Muscle of back (tissue), 11 donors: Measurements from ENCODE around the gene BRI3BP. TPM values are rescaled to one million over a fixed set of nuclear protein-coding genes. Genes with fewer than 3 reads are reported as not detected.
A peak's percentile ranks its signal among the peaks of the same experiment; 100 is the strongest.
"Not testable (repeated sequence)": the region's sequence is repeated elsewhere in the genome, so short reads cannot be mapped to it uniquely, and the experiment has no call there.

Experiments used
- DNase-seq, 3 donors: peaks; one replicate each; pipeline versions ENCODE4 v3.0.0 to v3.0.0-alpha.2; 2013
- polyA plus RNA-seq, 10 donors: library from polyadenylated mRNA; unstranded; fragments of 120-200 nt; gene quantifications; one replicate each; pipeline ENCODE4 v1.2.1, GENCODE V29; 2013; ENCODE audit not compliant: insufficient read length in 10 of 10

BRI3BP gene
- polyA plus RNA-seq, 10 donors, result 2.2 to 5.7 (median 3.3) TPM

DNA sequence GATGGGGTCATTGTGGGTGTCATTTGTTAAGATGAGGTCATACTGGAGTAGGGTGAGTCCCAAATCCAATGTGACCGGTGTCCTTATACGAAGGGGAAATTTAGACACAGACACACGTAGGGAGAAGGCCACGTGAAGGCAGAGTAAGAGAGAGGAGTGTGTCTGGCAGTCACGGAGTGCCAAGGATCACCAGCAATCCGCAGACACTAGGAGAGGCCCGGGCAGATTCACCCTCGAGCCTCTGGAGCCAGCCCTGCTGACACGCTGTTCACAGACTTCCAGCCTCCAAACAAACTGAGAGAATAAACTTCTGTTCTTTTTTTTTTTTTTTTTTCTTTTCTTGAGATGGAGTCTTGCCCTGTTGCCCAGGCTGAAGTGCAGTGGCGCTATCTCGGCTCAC is 24.9 kb downstream of the BRI3BP start:
- DNase-seq, result no peak

DNA sequence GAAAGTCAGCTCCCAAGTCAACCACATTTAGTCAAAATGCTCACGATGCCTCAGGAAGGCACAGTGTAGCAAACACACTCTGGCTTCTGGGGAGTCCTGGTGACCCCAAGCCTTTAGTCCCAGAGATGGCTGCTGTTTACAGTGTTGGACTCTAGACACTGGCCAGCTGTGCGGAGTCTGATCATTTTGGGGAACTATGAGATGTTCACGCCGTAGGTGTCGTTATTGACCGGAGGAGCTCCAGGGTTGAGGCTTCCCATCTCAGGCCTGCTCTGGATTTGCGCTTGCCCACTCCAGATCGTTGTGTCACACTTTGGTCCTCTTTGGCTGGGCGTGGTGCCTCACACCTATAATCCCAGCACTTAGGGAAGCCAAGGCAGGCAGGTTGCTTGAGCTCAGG is 27.7 kb downstream of the BRI3BP start:
- DNase-seq, result no peak

DNA sequence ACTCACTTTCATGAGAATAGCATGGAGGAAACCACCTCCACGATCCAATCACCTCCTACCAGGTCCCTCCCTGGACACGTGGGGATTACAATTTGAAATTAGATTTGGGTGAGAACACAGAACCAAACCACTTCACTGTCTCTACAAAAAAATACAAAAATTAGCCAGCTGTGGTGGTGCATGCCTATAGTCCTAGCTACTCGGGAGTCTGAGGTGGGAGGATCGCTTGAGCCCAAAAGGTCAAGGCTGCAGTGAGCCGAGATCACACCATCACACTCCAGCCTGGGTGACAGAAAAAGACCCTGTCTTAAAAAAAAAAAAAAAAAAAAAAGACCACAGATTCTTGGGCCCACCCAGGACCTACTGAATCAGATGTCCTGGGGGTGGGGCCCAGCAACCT is 28.3 kb downstream of the BRI3BP start:
- DNase-seq, result no peak

DNA sequence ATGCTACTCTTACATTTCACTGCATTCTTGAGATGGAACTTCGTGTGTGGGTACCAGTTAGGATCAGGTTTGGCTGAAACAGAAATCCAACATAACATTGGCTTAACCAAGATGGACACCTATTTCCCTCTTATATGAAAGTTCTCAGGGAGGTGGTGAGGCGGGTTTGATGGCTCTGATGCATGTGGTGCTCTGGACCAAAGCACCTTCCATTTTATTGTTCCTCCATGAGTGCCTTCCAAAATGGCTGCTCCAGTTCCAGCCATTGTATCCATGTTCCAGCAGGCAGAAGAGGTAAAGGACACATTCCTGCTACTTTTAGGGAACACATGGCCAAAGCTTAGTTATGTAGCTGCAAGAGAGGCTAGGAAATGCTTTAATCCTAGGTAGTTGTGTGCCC is 29.6 kb downstream of the BRI3BP start:
- DNase-seq, result no peak

DNA sequence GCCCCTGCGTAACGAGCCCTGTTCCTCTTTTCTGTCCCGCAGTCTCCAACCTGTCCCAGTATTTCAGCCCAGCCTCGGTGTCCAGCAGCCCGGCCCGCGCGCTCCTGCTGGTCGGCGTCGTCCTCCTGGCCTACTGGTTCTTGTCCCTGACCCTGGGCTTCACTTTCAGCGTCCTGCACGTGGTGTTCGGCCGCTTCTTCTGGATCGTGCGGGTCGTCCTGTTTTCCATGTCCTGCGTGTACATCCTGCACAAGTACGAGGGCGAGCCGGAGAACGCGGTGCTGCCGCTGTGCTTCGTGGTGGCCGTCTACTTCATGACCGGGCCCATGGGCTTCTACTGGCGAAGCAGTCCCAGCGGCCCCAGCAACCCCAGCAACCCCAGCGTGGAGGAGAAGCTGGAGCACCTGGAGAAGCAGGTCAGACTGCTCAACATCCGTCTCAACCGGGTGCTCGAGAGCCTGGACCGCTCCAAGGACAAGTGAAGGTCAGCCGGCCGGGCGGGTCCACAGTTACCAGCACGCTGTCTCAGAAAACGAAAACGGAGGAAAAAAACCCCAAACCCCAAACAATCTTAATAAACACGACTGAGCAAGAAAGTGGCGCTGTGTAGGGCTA is 31.6 kb downstream of the BRI3BP start:
- DNase-seq, result no peak

DNA sequence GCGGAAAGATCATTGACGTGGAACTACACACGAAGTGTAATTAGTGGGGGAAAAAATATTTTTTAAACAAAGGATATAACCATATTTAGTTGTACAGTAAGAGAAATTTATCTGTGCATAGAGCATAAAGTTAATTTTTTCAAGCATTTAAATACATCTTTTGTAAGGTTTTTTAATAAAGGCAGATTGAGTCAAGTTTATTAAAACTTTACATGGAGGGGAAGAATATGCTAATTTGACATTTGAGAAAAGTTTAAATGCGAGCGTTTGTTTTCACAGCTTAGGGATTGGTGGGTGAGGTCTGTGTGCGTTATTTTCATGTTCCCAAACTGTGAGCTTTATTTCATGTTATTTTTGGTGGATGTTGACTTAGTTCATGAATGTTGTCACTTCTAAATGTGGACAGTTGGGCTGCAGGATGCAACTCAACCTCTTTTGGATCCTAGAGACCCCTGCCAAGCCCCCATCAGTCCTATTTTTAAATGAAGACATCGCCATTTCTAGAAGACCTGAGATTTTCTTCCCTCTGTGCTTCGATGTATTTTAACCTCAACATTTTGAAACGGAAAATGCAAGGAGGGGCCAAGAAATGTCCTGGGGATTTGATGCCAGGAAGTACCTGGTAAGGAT is 32.3 kb downstream of the BRI3BP start:
- no peak for DNase-seq

DNA sequence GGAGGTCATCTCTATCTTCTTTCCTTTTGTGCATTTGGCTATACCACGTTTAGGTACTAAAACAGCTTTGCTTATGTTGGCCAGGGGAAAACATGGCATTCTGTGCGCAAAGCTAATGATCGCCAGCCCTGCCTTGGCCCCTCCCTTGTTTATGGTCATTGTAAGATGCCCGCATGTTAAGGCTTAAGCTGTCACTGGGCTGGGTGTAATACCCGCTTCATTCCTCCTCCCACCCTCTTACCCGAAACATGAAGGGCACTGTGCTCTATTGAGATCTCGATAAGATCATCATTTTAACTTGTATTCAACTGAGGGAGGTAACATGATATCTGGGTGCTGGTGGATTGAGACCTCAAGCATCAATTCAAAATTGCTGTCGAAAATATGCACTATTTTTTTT is 34.7 kb downstream of the BRI3BP start:
- no peak for DNase-seq

DNA sequence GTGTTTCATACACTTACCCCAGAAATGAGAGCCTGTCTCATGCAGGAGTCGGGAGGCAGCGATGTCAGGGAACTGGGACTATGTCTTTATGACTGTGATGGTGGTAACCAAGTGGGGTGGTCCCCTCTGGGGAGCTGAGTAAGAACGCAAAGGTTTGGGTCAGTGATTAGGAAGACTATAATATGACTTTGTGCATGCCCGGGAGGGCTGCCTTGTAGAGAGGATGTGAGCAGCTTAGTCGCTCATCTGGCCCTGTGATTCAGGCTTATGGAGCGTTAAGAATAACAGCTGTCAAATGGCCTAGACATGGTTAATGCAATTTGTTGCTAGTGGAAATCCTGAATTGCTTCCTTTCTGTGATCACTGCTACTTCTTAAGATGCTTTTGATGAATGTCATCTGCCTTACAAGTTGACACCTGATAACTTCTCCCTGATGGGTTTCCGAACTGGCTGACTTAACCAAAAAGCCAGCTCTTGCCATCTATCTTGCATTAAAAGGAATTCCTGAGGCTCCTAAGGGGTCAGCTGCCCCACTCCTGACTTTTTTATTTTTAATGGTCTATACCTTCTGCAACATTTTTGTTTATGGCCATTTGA is 36.4 kb downstream of the BRI3BP start:
- DNase-seq, result peak in 1 of 3 donors; percentile 4

DNA sequence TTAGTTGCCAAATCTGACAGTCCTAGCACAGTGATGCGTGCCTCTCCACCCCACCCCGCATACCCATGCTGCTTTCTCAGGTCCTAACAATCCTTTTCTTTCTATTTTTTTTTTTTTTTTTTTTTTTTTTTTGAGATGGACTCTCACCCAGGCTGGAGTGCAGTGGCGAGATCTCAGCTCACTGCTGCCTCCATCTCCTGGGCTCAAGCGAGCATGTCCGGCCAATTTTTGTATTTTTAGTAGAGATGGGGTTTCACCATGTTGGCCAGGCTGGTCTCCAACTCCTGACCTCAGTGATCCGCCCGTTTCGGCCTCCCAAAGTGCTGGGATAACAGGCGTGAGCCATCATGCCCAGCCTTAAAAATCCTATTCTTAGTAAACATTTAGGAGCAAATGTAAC is 38.0 kb downstream of the BRI3BP start:
- DNase-seq, result not testable (repeated sequence)

DNA sequence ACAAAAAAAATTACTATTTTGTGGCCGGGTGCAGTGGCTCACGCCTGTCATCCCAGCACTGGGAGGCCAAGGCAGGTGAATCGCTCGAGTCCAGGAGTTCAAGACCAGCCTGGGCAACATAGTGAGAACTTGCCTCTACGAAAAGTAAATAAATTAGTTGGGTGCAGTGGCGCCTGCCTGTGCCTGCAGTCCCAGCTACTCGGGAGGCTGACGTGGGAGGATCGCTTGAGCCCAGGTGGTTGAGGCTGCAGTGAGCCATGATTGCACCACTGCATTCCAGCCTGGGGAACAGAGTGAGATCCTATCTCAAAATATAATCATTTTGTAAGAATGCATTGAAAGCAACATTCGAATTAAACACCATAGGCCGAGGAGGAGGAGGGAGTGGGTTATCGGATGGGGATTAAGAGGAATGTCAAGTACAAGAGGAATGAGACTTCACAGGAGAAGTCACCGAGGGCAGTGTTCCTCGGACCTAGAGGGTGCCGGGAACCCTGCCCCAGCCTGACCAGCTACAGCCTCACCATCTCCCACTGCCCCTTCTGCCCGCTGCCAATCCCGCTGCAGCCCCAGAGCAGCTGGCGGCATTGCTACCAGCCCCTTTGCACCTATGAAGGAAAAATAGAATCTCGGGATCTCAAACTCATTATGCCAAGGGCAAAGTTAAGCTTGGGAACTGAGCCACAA is 39.2 kb downstream of the BRI3BP start:
- no peak for DNase-seq

DNA sequence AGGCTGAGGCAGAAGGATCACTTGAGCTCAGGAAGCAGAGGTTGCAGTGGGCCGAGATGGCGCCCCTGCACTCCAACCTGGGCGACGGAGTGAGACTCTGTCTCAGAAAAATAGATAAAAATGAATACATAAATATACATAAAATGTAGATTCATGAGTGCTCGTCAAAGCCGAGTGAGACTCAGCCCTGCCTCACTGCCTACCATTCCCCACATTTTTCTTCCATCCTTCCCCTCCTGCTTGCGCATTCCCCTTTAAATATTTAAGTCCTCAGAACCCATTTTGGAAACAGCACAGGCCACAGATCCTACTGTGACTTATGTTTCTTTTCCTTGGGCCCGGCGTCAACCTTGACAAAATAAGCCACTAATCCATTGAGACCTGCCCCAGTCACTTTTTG is 39.8 kb downstream of the BRI3BP start:
- no peak for DNase-seq

DNA sequence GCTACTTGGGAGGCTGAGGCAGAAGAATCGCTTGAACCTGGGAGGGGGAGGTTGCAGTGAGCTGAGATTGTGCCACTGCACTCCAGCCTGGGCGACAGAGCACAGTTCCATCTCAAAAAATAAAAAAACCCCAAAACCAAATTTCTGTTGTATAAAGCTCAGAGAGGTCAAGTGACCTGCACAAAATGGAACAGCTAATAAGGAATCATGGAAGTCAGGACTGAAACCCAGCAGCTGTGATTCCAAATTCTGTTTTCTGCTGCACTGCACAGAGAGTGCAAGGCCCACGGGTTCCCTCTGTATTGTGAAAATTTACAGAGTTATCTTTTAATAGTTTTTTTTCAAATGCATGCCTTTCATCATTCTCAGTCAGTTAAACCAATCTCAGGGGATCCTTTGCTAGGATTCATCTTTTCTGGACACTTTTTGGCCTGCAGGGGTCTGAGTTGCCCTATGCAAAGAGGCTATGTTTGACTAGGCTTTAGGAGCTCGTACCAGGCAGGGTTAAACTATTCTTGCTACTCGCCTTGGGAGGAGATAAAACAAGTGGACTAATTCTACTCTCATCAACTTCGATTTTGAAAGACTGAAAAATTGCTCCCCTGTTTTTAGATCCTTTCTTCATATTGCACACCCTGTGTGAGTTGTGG is 45.7 kb downstream of the BRI3BP start:
- DNase-seq, result no peak

DNA sequence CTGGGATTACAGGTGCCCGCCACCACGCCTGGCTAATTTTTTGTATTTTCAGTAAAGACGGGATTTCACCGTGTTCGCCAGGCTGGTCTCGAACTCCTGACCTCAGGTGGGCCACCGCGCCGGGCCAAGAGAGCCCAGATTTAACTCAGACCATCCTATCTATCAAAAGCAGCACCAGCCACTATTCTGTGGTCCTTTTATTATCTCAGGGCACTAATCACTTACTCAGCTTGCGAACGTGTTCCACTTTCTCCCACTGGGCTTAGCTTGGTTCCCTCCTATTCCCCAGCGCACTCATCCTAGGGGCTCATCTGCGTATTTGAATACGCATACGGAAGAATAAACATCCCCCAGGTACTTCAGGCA is 55.6 kb downstream of the BRI3BP start:
- no peak for DNase-seq

DNA sequence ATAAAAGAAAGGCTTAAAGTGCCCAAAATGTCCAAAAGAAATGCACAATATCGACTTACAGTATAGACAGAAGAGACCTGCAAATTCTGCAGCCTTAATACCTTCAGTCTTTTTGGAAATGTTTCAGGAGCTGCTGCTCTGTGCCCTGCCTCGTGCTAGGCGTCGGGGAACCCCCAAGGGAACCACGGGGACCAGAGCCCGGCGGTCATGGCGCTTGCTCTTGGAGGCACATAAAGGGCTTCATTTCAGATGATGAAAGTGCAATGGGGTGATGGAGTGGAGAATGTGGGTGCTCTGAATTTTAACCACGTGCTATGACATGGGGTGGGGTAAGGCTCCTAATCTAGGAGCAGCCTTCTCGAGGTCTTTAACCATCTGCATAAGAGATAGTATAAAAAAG is 57.0 kb downstream of the BRI3BP start:
- DNase-seq, result no peak

DNA sequence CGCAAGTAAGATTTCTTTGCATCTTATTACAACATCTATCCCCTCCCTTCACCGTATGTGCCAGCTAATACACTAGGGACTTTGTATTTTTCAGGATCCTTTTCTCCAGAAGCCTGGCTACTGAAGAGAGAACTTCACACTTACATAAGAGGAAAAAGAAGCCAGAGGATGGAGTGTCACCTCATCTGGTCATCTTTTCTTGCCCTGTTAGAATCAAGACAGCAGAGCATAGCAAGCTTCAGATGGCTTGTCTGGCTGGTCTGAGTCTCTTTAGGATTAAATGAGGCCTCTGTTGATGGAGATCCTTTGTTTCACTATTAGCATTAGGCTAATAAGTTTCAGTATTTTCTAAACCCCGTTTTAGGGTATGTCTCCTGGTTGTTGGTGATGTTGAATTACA is 57.4 kb downstream of the BRI3BP start:
- peak in 1 of 3 donors; percentile 15 for DNase-seq

DNA sequence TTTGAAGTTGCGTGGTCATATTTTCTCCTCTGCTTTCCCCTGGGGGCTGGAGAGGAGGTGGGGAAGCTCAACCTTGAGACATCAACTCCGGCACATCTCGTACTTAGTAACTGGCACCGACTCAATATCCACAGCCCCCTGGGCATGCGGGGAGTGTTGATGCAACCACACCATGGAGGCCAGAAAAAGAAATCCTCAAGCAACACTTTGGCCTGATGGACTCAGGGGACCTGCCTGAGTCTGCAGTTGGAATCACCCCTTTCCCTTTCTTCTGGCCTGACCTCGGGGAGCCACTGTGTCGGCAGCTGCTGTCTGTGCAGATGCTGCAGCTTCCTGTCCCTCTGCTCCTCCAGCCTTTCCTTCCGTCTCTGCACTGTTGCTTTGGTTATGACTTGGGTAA is 60.4 kb downstream of the BRI3BP start:
- peak in 1 of 3 donors; percentile 17 for DNase-seq

DNA sequence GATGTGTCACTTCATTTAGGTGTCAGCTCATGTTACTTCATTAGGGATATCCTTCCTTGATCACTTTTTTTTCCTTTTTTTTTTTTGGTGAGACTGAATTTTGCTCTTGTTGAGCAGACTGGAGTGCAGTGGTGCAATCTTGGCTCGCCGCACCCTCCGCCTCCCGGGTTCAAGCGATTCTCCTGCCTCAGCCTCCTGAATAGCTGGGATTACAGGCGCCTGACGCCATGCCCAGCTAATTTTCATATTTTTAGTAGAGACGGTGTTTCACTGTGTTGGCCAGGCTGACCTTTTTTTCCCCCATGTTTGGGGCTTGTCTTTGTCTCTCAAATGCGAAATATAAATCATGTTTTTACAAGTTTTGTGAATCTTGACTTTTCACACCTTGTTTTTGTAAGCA is 62.1 kb downstream of the BRI3BP start:
- DNase-seq, result no peak

DNA sequence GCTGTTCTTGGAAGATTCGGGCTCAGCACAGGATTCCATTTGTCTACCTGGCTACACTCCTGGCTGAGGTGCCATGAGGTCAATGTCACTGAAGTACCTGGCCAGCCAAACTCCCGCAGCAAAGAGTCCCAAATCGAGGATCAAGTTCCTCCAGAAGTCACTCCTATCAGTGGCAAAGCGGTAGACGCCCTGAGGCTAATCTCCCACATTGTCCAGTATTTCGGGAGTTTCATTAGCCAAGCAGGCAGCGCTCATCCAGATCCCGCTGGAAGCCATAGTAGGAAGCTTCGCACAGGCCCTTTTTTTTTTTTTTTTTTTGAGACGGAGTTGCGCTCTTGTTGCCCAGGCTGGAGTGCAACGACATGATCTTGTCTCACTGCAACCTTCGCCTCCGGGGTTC is 62.9 kb downstream of the BRI3BP start:
- no peak for DNase-seq

DNA sequence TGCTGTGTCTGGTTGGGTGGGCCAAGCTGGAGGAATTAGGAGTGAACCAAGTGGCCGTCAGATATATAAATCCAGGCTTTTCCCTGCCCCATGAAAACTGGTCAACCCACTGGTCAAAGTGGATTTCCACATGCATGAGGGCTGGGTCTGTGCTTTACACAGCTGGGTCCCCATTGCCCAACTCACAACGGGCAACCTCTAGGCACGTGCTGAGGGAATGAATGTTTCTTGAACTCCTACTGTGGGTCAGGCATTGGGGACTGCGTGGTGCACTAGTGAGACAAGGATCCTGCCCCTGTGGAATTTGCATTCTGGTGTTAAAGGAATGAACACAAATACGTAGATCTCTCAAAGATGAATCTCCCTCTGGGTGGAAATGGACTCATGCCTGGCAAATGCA is 64.3 kb downstream of the BRI3BP start:
- DNase-seq, result no peak

DNA sequence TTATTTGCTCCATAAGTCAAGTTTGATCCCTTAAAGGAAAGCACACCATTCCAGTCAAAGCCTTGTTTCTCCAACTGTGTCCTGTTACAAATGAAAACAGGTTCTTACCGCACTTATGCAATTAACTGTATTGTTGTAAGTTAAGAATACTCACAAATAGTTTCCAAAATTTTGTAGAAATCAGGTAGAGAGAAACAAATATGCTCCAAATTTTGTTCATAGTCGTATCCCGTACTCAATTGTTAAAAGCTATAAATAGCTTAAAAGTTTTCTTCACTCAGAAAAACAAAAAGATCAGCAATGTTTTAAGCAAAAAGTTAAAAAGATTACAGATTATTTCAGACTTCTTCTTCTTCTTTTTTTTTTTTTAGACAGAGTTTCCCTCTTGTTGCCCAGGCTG is 67.8 kb downstream of the BRI3BP start:
- DNase-seq, result no peak

DNA sequence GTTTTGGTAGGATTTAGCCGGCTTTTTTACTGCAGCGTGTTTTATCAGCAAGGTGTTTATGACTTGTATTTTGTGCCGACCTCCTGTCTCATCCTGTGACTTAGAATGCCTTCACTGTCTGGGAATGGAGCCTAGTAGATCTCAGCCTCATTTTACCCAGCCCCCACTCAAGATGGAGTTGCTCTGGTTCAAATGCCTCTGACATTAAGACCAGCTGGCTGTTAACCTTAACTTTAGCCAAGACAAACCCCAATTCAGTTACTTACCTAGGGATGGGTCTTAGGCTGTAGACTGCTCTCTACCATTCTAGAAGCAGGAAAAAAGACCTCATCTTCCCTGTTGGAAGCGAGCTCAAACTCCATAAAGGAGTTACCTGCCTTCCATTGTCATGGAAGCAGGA is 70.1 kb downstream of the BRI3BP start:
- not testable (repeated sequence) for DNase-seq

DNA sequence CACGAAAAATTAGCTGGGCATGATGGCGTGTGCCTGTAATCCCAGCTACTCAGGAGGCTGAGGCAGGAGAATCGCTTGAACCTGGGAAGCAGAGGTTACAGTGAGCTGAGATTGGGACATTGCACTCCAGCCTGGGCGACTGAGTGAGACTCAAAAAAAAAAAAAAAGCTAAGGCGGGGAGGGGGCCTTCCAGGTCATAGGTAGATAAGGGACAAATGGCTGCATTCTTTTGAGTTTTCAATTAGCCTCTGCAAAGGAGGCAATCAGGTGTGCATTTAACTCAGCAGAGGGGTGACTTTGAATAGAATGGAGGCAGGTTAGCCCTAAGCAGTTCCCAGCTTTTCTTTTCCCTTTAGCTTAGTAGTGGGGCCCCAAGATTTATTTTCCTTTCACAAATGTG is 71.0 kb downstream of the BRI3BP start:
- no peak for DNase-seq
